ENCODE results near the gene SSH3. TPM values are rescaled to one million over a fixed set of nuclear protein-coding genes. Genes with fewer than 3 reads are reported as not detected.

The SSH3 gene
- total RNA-seq, 1 donor from 2014 or later = 7.2 TPM

DNA sequence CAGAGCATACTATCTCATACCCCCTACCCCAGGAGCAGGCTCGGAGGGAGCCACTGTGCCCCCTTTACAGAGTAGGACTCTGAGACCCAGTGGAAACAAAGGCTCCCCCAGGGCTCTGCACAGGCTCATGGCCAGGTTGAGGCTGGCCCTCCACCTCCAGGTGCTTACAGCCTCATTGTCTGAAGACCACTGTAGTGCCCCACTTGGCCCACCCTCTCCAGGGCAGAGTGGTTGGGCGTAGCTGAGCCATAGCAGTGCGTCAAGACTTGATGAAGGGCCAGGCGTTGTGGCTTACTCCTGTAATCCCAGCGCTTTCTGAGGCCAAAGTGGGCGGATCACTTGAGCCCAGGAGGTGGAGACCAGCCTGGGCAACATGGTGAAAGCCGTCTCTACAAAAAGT, 12.5 kb upstream of the SSH3 start:
- no peak for DNase-seq (ENCODE audit: low read depth in 2 of 2)

DNA sequence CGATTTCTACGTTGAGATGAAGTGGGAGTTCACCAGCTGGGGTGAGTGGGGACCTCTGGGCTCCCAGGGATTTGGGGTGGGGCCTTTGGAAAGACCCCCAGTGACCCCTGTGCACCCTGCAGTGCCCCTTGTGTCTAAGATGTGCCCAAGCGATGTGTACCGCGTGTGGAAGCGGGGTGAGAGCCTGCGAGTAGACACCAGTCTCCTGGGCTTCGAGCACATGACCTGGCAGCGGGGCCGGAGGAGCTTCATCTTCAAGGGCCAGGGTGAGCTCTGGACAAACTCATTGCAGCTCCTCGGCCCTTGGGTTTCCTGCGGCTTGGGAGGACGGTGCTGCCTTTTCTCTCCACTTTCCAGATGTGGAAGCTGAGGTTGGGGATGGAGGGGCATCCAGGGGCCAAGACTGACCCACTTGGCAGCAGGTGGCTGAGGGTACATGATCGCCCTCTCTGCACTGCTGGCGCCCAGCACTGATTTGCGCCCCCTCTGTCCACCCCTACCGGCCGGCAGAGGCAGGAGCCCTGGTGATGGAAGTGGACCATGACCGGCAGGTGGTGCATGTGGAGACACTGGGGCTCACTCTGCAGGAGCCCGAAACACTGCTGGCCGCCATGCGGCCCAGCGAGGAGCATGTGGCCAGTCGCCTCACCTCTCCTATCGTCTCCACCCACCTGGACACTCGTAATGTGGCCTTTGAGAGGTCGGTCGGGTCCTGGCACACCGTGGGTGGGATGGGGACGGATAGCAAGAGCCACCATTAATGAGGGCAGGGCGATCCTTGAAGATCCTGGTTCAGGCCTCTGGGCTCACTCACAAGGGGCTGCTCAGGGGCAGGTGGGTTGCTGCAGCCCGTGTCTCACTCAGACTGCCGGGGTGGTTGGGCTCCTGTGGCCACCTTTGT, 11.6 kb upstream of the SSH3 start:
- DNase-seq (ENCODE audit: low read depth in 2 of 2) = no peak

DNA sequence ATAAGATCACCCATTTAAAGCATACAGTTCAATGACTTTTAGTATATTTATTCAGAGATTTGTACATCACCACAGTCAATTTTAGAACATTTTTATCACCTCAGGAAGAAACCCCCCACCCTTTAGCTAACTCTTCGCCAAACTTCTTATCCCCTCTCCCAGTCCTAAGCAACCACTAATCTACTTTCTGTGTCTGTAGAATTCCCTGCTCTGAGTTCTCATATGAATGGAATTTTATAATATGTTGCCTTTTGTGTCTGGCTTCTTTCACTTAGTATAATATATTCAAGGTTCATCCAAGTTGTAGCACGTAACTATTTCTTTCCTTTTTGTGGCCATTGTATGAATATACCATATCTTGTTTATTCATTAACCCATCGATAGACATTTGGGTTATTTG, 10.7 kb upstream of the SSH3 start:
- no peak for DNase-seq (ENCODE audit: low read depth in 2 of 2)

DNA sequence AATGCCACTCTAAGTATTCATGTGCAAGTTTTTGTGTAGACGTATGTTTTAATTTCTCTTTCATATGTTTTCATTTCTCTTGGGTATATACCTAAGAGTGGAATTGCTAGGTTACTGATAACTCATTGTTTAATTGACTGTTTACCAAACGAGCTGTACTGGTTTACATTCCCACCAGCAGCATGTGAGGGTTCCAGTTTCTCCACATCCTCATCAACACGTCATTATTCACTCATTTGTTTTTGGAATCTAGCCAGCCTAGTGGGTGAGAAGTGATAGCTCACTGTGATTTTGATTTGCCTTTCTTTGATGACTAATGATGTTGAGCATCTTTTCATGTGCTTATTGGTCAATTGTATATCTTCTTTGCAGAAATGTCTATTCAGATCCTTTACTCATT, 10.2 kb upstream of the SSH3 start:
- peak in 1 of 2 donors; percentile 56 for DNase-seq (ENCODE audit: low read depth in 2 of 2)

DNA sequence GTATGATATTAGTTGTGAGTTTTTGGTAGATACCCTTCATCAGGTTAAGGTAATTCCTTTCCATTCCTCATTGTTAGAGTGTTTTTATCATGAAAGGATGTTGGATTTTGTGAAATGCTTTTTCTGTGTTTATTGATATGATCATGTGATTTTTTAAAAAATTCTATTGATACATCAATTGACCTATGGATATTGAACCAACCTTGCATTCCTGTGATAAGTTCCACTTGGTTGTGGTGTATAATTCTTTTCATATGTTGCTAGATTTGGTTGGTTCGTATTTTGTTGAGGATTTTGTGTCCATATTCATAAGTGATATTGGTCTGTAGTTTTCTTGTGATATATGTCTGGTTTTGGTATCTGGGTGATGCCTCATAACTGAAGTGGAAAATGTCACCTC, 7.5 kb upstream of the SSH3 start:
- no peak for DNase-seq (ENCODE audit: low read depth in 2 of 2)

DNA sequence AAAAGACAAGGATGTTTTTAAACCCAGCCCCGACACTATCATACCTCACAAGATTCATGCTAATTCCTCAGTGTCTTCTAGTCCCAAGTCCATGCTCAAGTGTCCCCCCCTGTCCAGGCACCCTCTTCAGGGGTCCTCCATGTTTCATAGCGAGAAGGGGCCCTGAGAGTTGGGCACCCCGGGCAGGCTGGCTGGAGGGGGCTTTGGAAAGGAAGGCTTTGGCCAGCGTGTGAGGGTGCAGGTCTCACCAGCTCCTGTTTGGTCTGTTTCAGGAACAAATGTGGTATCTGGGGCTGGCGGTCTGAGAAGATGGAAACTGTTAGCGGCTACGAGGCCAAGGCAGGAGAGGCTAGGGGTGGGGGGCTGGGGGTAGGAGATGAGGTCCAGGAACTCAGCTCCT, 4.5 kb upstream of the SSH3 start:
- no peak for DNase-seq (ENCODE audit: low read depth in 2 of 2)

DNA sequence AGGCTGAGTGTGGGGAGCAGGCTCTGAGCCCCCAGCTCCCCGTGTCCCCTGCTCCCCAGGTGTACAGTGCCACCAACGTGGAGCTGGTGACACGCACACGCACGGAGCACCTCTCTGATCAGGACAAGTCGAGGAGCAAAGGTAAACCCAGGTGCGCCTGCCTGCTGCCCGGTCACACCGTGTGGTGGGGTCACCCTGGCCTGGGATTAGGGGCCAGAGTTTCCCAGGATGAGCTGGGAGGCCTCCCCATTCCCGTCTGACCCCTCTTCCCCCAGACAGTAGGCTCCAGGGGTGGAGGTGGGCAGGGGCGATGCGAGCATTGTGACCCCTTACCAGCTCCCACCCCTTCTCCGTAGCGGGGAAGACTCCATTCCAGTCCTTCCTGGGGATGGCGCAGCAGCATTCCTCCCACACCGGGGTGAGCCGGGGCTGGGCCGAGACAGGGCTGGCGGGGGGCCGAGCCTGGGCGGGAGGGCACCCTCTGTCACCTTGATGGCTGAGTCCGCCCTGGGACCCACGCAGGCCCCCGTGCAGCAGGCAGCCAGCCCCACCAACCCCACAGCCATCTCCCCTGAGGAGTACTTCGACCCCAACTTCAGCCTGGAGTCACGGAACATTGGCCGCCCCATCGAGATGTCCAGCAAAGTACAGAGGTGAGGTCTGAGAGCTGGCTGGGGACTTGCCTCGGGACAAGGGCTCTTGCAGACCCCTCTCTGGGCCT, 3.7 kb upstream of the SSH3 start:
- DNase-seq (ENCODE audit: low read depth in 2 of 2) = no peak

DNA sequence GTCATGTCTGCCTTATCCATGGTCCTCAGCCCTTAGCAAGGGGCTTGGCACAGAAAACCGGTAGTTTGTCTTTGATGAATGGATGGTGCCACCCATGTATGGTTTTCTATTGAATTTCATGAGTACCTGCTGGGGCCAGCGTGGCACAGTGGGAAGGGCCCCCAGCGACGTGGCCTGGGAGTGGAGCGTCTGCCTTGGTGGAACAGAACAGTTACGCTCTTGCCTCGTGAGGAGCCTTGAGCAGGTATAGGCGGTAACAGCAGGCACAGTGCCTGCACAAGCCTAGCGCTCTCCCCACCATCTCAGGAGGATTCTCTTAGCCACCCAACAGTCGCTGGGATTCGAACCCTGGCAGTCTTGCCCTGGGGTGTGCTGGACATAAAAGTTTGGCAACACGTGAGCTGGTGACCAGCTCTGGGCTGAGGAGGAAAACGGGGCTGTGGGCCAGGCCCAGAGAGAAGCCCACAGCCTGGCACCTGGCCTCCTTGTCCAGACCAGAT, 3.0 kb upstream of the SSH3 start:
- DNase-seq (ENCODE audit: low read depth in 2 of 2) = no peak

DNA sequence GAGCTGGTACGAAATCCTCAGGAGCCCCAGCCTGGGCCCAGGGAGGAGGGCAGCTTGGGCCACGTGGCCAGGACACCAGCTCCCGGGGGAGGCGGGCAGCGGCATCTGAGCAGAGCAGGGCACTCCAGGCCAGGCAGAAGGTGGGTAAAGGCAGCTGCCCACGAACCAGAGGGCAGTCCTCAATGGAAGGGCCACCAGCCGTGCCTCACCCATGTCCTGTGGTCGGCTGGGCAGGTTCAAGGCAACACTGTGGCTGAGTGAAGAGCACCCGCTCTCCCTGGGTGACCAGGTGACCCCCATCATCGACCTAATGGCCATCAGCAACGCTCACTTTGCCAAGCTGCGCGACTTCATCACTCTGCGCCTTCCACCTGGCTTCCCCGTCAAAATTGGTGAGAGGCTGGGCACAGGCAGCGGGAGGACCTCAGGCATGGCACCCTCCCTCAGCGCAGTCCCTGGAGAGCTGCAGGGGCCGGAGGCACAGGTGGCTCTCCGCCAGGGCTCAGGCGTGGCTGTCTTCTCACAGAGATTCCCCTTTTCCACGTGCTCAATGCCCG, 2.5 kb upstream of the SSH3 start:
- no peak for DNase-seq (ENCODE audit: low read depth in 2 of 2)

DNA sequence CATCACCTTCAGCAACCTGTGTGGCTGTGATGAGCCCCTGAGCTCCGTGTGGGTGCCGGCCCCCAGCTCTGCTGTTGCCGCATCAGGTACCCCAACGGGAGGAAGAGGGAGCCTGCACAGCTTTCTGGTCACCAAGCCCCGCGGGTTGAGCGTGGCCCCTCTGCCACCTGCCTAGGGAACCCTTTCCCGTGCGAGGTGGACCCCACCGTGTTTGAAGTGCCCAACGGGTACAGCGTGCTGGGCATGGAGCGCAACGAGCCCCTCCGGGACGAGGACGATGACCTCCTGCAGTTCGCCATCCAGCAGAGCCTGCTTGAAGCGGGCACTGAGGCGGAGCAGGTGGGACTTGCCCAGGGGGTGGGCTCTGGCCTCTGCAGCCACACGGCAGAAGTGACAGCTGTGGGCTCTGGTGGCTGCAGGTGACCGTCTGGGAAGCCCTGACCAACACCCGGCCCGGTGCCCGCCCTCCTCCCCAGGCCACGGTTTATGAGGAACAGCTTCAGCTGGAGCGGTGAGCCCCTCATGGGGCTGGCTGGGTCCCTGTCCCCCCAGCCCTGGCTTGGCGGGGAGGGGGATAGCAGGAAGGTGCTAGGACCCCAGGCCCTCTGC, 1.9 kb upstream of the SSH3 start:
- no peak for DNase-seq (ENCODE audit: low read depth in 2 of 2)

DNA sequence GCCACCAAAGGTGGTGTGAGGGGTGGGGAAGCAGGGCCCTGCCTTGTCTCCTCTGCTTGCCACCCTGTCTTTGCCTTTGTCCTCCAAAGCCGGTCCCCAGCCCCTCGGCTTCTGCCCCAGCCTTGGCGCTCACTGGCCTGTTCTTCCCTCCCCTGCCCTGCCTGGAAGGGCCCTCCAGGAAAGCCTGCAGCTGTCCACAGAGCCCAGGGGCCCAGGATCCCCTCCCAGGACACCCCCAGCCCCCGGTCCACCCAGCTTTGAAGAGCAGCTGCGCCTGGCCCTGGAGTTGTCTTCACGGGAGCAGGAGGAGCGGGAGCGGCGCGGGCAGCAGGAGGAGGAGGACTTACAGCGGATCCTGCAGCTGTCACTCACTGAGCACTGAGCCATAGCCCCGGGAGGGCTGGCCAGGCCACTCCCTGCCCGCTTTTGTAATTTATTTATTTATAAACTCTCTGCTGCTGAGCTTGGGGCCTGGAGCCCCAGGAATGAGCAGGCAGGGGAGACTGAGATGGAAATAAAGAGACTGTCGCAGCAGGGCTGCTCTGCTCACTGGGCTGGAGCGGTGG, 1.3 kb upstream of the SSH3 start:
- DNase-seq (ENCODE audit: low read depth in 2 of 2) = no peak

DNA sequence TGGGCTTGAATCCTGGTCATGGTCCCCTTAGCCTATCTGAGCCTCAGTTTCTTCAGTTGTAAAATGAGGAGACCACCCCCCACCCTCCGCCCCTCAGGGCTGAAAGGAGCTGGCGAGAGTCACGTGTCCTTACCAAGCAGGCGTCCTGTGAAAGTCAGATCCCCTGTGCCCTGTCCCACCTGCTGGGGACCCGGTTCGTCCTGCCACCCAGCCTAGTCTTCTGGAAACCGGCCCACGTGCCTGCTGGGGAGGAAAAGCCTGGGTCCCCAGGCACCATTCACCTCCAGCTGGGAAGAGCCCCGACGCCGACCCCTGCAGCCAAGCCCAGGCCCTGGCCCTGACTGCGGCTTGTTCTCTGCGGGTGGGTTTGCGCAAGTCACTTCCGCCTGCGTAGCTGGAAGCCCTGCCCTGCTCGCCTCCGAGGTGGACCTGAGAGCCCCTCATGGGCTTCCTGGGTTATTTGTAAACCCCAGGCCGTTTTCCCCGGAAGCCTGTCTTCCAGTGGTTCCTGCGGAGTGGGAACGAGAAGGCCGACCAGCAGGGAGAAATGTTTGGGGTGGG, 679 bp upstream of the SSH3 start:
- no peak for DNase-seq (ENCODE audit: low read depth in 2 of 2)

DNA sequence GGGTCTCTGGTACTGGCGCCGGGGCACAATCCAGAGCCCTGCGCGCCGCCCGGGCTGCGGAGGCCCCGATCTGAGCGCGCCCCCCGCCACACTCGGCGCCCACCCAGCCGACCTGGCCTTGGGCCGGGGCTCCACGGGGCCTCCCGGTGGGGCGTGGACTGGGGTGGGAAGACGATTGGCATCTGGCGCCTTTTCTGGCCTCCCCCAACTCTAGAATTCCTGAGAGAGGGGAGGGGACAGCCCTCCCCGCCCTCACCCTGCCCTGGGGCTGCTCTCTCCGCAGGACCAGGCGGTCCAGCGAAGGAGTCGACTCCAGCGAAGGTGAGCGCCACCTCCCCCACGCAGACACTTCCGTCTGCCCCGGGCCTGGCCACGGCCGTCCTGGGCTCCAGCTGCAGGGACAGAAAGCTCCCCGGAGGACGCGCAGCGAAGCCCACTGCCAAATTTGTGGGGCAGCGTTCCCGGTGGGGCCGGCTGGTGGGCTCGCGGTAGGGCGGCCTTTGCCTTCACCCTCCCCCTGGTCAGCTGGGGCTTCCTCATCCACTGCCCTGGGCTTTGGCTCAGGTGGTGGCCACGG, 593 bp downstream of the SSH3 start:
- DNase-seq (ENCODE audit: low read depth in 2 of 2) = peak in 1 of 2 donors; percentile 11

DNA sequence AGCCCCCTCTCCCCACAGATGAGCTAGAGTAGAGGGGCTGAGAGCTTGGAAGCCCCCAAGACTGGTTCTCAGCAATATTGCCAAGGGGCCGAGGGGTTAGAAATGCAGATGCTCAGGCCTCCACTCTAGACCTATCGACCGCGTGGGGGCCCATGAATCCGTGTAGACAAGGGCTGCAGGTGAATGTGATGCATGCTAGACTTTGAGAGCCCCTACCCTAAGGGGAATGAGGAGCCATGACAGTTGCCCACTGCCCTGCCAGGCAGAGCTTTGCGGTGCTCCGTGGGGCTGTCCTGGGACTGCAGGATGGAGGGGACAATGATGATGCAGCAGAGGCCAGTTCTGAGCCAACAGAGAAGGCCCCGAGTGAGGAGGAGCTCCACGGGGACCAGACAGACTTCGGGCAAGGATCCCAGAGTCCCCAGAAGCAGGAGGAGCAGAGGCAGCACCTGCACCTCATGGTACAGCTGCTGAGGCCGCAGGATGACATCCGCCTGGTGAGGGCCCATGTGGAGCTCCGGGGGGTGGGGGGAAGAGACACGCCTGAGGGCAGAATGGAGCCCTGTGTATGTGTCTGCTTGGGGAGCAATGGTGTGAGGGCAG, 1.3 kb downstream of the SSH3 start:
- no peak for DNase-seq (ENCODE audit: low read depth in 2 of 2)

DNA sequence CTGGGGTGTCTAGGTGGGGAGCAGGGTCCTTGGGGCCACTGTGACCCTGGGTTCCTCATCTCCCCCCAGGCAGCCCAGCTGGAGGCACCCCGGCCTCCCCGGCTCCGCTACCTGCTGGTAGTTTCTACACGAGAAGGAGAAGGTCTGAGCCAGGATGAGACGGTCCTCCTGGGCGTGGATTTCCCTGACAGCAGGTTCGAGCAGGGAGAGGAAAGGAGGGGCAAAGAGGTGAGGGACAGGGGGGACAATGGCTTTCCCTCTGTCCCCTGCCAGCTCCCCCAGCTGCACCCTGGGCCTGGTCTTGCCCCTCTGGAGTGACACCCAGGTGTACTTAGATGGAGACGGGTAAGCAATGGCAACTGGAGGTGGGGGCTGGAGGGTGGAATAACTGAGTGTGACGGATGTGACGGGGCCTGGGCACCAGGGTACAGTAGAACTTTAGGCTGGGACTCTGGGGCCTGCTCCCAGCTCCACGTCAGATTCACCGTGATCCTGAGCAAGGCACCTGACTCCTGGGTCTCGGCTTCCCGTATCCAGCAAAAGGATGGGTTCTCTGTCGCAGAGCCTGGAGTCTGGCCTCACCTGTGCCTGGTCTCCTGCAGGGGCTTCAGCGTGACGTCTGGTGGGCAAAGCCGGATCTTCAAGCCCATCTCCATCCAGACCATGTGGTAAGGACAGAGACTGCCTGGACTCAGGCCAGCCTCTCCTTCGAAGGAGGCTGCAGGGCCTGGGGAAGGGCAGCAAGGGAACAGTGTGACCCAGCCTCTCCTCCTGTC, 3.6 kb downstream of the SSH3 start:
- DNase-seq (ENCODE audit: low read depth in 2 of 2) = no peak

DNA sequence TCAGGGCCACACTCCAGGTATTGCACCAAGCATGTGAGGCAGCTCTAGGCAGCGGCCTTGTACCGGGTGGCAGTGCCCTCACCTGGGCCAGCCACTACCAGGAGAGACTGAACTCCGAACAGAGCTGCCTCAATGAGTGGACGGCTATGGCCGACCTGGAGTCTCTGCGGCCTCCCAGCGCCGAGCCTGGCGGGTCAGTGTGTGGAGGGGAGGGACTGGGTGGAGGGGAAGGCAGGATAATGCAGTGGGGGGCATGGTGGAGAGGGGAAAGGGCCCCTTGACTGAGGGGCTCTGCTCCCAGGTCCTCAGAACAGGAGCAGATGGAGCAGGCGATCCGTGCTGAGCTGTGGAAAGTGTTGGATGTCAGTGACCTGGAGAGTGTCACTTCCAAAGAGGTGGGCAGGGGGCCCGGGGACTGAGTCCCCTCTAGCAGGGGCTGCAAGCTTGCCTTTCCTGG, 4.2 kb downstream of the SSH3 start:
- no peak for DNase-seq (ENCODE audit: low read depth in 2 of 2)

DNA sequence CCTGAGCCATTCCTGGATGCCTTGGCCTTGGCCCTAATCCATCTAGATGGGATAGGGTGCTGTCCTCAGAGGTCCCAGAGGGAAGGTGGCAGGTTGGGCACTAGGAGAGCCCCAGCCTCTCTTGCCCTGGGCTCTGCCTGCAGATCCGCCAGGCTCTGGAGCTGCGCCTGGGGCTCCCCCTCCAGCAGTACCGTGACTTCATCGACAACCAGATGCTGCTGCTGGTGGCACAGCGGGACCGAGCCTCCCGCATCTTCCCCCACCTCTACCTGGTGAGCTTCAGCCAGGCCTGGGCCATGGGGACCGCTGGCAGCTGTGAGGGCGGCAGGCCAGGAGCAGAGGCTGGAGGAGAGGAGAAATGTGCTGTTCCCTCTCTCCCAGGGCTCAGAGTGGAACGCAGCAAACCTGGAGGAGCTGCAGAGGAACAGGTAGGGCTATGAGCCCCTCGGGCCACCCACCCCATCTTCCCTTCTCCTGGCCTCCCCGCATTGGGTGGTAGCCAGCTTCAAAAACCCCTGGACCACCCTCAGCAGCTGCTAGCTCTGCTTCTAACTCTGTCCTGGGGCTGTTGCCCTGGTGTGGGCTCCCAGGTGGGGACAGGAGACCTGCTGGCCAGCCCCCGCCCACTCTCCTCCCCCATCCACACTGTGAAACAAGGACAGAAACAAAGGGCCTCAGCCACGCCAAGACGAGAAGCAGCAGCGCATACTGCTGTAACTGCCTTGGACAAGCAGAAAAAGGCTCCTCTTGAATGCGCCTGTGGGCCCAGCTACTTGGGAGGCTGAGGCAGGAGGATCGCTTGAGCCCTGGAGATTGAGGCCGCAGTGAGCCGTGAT, 4.9 kb downstream of the SSH3 start:
- no peak for DNase-seq (ENCODE audit: low read depth in 2 of 2)

DNA sequence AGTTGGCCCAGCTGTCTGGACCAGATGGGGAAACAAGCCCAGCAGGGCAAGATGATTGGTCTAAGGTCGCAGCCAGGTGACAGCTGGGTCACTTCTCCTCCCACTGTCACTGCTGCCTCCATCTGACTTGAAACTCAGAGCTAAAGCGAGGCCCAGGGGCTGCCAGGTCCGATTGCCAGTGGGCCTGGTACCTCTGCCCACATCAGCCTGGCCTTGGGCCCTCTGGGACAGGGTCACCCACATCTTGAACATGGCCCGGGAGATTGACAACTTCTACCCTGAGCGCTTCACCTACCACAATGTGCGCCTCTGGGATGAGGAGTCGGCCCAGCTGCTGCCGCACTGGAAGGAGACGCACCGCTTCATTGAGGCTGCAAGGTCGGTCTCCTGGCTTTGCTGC, 5.8 kb downstream of the SSH3 start:
- no peak for DNase-seq (ENCODE audit: low read depth in 2 of 2)

DNA sequence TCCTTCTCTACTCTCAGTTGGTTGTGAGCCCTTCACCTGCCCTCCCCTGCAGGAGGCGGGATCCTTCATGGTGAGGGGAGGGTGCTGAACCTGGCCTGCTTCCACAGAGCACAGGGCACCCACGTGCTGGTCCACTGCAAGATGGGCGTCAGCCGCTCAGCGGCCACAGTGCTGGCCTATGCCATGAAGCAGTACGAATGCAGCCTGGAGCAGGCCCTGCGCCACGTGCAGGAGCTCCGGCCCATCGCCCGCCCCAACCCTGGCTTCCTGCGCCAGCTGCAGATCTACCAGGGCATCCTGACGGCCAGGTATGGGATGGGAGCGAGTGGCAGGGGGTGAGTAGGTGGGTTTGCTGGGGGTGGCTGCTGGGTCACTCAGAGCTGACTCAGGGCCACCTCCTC, 6.3 kb downstream of the SSH3 start:
- DNase-seq (ENCODE audit: low read depth in 2 of 2) = no peak
